ENCODE data around the gene GRIN1.

DNA sequence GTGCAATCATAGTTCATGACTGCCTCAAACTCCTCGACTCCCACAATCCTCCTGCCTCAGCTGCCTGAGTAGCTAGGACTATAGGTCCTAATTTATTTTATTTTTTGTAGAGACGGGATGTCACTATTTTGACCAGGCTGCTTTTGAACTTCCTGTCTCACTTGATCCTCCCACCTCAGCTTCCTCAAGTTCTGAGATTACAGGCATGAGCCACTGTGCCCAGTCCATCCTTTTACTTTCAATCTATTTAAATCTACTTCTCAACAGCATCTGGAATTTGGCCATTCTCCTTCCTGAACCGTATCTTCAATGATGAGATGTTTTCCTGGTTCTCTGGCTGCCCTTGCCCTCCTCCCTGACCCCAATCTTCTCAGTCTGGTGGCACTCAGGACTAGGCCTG is 12.2 kb upstream of the GRIN1 start:
- TF ChIP-seq, protein P1, sequence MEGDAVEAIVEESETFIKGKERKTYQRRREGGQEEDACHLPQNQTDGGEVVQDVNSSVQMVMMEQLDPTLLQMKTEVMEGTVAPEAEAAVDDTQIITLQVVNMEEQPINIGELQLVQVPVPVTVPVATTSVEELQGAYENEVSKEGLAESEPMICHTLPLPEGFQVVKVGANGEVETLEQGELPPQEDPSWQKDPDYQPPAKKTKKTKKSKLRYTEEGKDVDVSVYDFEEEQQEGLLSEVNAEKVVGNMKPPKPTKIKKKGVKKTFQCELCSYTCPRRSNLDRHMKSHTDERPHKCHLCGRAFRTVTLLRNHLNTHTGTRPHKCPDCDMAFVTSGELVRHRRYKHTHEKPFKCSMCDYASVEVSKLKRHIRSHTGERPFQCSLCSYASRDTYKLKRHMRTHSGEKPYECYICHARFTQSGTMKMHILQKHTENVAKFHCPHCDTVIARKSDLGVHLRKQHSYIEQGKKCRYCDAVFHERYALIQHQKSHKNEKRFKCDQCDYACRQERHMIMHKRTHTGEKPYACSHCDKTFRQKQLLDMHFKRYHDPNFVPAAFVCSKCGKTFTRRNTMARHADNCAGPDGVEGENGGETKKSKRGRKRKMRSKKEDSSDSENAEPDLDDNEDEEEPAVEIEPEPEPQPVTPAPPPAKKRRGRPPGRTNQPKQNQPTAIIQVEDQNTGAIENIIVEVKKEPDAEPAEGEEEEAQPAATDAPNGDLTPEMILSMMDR (IDR thresholded peaks at IDR 0.05), result no peak
- TF ChIP-seq POLR2A (IDR thresholded peaks at IDR 0.05), result no peak

Data from right lobe of liver (tissue), 4 donors.